Right hindlimb (tissue), 1 donor: ENCODE measurements around the gene ARHGAP42.
"Not testable (repeated sequence)": the region's sequence is repeated elsewhere in the genome, so short reads cannot be mapped to it uniquely, and the experiment has no call there.

Source experiments
- DNase-seq: peaks from one replicate; pipeline ENCODE4 v3.0.0-alpha.2; 2018

The ARHGAP42 gene

DNA sequence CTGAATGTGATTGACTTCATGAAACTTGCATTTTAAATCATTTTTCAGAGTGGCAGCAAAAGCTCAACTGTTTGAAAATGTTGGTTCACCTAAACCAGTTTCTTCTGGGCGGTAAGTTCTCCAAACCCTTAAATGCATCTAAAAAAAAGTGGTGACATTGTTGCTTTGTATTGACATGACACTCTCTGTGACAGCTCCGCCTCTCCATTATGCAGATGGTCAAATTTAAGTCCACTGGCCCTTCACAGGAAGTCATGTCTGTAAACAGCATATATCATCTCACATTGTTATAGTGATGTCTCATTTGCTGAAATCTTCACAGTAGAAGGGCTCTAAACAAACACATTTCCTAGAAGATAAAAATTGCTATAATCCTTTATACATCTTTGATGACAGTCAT is 291.9 kb downstream of the ARHGAP42 start:
- no peak for DNase-seq

DNA sequence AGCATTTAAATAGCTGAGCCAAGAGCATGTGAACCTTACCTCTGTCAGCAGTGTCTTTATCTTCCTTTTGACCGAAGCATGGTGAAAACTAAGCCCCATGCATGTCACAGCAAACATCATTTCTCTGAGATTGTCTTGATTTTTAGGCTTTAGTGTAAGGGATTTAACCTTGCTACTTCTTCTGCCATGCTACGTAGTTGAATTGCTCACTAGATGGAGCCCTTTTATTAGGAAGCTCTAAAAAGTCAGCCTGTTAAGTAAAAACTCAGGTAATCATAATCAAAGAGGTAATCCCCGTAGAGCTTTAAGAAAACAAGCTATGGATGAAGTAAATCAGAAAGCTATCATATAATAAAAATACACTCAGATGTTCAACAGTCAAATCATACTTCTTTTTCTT is 293.1 kb downstream of the ARHGAP42 start:
- DNase-seq: no peak

DNA sequence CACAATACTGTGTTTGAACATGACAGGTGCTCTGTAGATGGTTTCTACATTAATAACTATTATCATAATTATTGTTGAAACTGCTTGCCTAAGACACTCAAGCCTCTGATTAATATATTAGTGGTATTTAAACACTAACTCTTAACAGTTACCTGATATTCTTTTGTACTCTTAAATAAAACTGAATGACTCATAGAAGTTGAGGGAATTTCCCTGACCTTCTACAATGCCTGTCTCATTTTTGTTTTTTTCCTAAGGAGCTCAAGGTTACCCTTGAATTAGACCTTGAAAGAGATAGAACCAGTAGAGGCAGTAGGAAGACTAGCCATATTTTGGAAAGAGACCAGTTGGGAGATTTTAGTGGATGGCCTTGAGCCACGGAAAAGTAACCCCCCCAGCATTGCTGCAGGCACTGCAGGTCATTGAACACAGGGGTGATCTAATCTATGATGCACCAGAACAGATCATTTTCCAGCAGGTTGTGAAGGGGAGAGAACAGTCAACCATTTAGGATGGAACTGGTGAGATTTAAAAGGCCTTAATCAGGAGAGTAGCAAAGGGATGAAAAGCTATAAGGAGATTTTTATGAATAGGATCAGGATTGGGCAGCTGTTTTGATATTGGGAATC is 294.2 kb downstream of the ARHGAP42 start:
- no peak for DNase-seq

DNA sequence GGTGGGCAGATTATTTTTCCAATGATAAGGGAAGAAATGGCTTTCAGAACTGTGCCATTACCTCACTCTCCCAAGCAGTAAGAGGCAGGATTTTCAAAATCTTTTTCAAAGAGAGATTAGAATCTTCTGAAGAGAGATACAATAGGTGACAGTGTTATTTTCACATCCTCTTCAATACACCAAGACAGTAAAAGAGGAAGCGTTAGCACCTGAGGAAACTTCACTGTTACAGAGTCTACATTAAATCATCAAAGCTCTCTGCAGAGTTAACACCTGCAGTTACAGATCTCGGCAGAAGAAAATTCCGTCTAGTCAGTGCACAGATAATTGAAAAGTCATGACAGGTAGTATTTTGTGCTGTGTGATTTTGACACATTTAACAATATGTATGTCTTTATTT is 297.6 kb downstream of the ARHGAP42 start:
- DNase-seq: no peak

DNA sequence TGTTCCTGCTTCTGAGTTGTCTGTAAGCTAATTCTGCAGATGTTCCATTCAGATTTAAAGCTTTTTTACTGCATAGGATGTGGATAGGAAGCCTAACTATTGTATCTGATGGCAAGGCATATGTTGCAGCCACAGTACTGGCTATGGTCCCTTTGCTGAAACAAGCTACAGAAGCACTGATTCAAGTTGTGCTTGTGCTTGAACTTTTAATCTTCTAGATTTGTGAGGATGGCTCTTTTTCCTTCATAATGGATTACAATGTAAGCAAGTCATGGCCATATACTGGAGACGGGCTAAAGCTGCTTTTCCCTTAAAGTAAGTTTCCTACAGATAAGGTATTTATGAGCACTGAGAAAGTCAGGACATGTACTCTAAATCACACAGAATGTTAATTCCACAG is 303.8 kb downstream of the ARHGAP42 start:
- no peak for DNase-seq

DNA sequence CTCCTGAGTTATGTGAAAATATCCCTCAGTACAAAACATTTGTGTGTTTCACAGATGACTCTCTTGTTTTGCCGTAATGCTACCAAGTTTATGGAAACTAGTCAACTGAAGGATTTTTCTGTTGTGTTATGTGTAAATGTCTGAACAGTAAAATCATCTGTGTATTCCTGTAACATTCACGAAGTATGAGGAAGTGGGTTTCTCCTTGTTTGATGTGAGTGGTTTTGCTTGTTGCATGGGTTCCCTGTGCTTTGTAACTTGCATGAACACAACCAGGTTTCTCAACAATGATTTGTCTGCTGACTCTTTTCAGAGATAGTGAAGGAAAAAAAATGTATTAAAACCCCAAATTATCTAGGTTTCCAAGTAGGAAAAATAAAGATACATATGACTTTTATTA is 304.5 kb downstream of the ARHGAP42 start:
- no peak for DNase-seq

DNA sequence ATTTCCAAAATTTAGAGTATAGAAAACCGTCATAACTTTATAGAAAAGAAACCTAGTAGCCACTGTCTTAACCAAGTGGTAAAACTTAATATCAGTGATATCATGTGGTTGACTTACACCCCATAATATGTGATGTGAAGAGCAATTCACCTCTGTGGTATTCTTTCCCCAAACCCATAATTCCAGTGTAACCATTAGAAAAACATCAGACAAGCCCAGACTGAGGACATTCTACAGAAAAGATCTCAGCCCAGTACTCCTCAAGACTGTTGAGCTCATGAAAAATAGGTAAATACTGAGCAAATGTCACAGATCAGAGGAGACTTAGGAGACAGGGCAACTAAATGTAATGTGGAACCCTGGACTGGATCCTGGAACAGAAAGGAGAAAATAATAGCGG is 307.9 kb downstream of the ARHGAP42 start:
- DNase-seq: no peak

- DNase-seq: no peak
These were observed 312.7 kb downstream of the ARHGAP42 start for GRCh38 chr11:100999756-101000155.

- DNase-seq: no peak
These were observed 316.4 kb downstream of the ARHGAP42 start for GRCh38 chr11:101003468-101003867.

- no peak for DNase-seq
These were observed 322.0 kb downstream of the ARHGAP42 start for GRCh38 chr11:101008961-101009689.

- no peak for DNase-seq
These were observed 322.6 kb downstream of the ARHGAP42 start for GRCh38 chr11:101009690-101010055.

- DNase-seq: no peak
These were observed 323.8 kb downstream of the ARHGAP42 start for GRCh38 chr11:101010899-101011298.

GRCh38 chr11:101011881-101012280 is 324.8 kb downstream of the ARHGAP42 start:
- no peak for DNase-seq

DNA sequence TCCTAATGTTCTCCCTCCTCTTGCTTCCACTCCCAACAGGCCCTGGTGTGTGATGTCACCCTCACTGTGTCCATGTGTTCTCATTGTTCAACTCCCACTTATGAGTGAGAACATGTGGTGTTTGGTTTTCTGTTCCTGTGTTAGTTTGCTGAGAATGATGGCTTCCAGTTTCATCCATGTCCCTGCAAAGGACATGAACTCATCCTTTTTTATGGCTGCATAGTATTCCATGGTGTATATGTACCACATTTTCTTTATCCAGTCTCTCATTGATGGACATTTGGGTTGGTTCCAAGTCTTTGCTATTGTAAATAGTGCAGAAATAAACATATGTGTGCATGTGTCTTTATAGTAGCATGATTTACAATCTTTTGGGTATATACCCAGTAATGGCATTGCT is 326.6 kb downstream of the ARHGAP42 start:
- DNase-seq: not testable (repeated sequence)

- DNase-seq: no peak
These were observed 327.7 kb downstream of the ARHGAP42 start for GRCh38 chr11:101014600-101015285.

DNA sequence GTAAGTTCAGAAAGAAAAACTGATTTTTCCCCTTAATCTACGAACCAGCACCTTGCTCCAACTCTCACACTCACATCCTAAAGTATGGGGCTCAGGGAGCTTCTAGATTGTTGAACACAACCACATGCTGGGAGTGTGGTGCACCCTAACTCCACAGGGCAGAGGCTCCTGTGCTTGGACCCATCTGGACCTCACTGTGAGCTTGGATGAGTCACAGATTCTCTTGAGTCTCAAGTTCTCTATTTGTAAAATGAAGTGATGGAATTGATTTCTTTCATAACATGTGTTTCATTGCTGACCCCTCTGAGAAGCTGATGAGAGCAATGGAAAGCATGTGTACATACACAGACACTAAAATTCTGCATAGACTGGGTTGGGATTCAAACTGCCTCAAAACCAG is 332.8 kb downstream of the ARHGAP42 start:
- no peak for DNase-seq

GRCh38 chr11:101022256-101022655 is 335.2 kb downstream of the ARHGAP42 start:
- no peak for DNase-seq

DNA sequence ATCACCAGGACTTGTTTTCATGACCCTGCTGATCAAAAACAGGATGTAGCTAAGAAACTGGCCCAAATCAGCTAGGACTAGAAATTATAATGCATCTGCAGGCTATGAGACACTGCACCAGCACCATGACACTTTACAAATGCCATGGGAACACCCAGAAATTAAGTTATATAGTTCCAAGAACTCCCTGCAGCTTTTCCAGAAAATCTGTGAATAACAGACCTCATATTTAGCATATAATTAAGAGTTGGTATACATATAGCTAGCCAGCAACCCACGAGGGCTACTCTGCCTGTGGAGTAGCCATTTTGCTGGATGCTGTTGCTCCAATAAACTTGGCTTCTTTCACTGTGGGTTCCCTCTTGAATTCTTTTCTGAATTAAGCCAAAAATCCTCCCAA is 341.6 kb downstream of the ARHGAP42 start:
- no peak for DNase-seq

DNA sequence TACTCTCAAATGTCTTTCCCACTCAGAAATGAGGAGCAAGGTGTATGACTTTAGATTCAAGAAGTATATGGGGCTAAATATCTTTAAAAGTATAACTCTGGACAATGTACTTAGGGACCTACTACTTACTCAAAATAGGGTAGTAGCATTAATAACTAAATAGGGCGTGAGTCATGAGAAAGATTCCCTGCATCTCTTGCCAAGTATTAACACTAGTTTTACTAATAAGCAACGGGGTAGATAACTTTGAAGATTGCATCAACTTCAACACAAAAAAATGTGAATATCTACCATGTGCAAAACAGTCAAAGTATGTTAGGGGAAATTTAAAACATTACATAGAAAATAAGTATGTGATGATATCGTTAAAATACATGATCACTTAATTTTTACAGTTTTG is 342.9 kb downstream of the ARHGAP42 start:
- DNase-seq: no peak

DNA sequence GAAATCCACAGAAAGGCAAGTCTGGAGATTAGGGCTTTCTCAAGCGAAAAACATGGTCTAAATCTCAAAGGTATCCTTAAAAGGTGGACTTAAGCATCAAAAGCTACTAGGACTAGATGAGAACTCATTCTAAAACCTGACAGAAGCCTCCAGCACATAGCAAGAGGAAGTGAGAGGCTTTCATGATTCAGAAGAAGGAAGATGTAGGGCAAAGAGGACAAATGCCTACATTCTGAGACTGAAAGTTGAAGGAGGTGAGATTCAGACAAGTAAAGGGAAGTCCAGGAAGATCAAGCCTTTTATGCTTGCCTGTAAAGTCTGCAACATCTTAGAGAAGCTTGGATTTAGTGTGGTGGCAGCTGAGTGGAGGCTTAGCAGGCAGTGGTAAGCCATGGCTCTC is 343.6 kb downstream of the ARHGAP42 start:
- DNase-seq: no peak

DNA sequence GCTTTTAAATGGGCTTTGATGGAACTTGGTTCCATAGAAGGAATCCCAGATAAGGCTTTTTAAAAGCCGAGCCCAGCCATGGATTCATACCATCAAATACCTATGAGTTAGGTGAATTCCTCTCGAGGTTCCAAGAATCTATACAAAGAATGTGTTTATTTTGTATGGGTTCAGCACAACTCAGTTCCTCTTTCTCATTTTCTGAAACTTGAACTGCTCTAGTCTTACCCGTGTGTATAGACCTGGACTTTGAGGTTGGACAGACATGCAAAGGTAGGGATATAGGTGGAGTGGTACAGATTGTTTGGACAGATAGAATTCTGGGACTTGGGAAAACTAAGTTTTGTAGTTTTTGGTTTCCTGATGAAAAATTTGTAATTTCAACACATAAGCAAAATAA is 344.6 kb downstream of the ARHGAP42 start:
- no peak for DNase-seq

DNA sequence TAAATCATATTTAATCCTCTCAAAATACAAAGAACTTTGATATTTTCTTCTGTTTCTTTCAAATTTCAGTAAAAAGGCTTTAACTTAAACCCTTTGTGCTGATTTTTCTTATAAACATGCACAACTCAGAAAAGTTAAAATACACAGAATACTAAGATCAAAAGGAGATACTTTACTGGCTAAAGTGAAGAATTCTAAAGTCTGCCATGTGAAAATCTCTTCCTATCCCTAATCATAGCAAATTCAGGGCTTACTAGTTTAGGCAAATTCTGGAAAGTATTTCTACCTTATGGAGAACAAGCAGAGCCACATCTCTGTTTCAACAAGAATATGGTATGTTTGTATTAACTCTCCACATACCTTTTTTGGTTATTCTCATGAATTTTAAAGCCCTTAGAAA is 345.9 kb downstream of the ARHGAP42 start:
- DNase-seq: no peak

DNA sequence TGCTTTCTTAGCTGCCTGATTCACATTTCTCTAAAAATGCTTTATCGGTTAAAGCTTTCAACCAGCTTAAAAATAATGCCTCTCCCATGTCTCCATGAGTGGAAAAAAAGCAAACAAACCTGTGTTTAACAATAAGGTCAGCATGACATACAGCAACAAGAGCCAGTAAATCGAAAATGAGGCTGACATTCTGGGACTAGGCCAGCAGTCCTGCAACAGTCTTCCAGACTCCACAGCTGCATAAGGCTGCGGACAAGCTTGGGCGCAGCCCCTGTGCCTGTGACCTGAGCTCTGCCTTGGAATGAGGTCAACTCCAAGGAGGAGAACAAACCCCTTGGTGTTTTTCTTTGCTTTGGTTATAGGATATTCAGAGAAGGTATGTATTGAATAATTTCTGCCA is 347.0 kb downstream of the ARHGAP42 start:
- peak; percentile 73 for DNase-seq

- DNase-seq: no peak
These were observed 348.8 kb downstream of the ARHGAP42 start for GRCh38 chr11:101035872-101036271.
